Ascending aorta (tissue), 2 donors: ENCODE data around the gene RPS6KA2. TPM values are rescaled to one million over a fixed set of nuclear protein-coding genes. Genes with fewer than 3 reads are reported as not detected.

Experiments
- DNase-seq, 2 donors: peaks; one replicate each; pipeline ENCODE4 v3.0.0-alpha.2; 2019; ENCODE audit warnings: low spot score in 2 of 2
- H3K27ac ChIP-seq, 2 donors: fragments of 200-600 bp; sonication (generic); one replicate each; pipeline ENCODE4 v1.5.1; 2016 to 2017; ENCODE audit warnings: mild to moderate bottlenecking in 1 of 2
- H3K27me3 ChIP-seq: fragments of 200-600 bp; sonication (generic); one replicate; pipeline ENCODE4 v1.5.1; 2017
- H3K36me3 ChIP-seq, 2 donors: fragments of 200-600 bp; sonication (generic); one replicate each; pipeline ENCODE4 v1.5.1; 2016
- H3K4me1 ChIP-seq, 2 donors: fragments of 200-600 bp; sonication (generic); one replicate each; pipeline ENCODE4 v1.5.1; 2016 to 2017; ENCODE audit warnings: mild to moderate bottlenecking in 1 of 2
- H3K4me3 ChIP-seq, 2 donors: fragments of 200-600 bp; sonication (generic); one replicate each; pipeline ENCODE4 v1.5.1; 2016 to 2017; ENCODE audit warnings: mild to moderate bottlenecking in 1 of 2
- H3K9me3 ChIP-seq, 2 donors: fragments of 200-600 bp; sonication (generic); one replicate each; pipeline ENCODE4 v1.5.1; 2016
- intact Hi-C: fragments of 100-400 bp; cut with DNase I; formaldehyde crosslinking; loops from one replicate; pipeline ENCODE4 v1.15.1; 2023
- total RNA-seq: library from RNA; depleted of rRNA; stranded (reverse); fragments of >200 nt; gene quantifications from one replicate; pipeline ENCODE4 v1.1.0, GENCODE V29; 2016
- TF ChIP-seq, protein P1 (sequence below), 3 experiments: fragments of 200-600 bp in 2 of 3; fragments of 450-650 bp in 1 of 3; sonication (generic) in 2 of 3; IDR thresholded peaks; one replicate each; pipeline ENCODE4 v1.5.1; 2016 to 2019; ENCODE audit warnings: antibody characterized with exemption in 3 of 3, mild to moderate bottlenecking in 1 of 3, moderate library complexity in 1 of 3

Gene RPS6KA2
- total RNA-seq, 1 donor from 2014 or later, result 196 TPM

DNA sequence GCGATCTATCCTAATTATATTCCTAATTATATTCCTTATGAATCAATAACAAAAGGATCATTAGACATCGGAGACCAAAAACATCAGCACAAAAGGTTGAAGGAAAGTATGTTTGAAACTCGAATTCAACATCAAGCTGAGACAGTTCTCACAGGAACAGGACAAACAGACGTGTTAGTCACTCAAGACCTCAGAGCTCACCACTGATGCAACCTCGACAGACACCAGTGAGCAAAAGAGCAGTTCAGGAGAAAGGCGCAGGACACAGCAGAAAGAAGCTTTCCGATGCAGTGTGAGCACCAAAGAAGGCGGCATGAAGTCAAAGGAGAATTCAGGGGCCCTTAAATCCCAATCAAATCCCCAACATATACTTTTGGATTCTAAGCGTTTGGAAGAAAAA lies 34.2 kb downstream of the RPS6KA2 start:
- no peak overlapping the region for H3K27ac ChIP-seq
- no peaks in the 10 kb centered on the region for H3K36me3 ChIP-seq
- peaks cover 0 to 3% of the 10 kb centered on the region in 2 donors for H3K4me1 ChIP-seq
- intact Hi-C loops, result no loop called here
- no peaks in the 10 kb centered on the region for H3K9me3 ChIP-seq
- no peaks in the 10 kb centered on the region for H3K27me3 ChIP-seq
- no peak for DNase-seq
- H3K4me3 ChIP-seq, result no peak overlapping the region
- TF ChIP-seq, protein P1, sequence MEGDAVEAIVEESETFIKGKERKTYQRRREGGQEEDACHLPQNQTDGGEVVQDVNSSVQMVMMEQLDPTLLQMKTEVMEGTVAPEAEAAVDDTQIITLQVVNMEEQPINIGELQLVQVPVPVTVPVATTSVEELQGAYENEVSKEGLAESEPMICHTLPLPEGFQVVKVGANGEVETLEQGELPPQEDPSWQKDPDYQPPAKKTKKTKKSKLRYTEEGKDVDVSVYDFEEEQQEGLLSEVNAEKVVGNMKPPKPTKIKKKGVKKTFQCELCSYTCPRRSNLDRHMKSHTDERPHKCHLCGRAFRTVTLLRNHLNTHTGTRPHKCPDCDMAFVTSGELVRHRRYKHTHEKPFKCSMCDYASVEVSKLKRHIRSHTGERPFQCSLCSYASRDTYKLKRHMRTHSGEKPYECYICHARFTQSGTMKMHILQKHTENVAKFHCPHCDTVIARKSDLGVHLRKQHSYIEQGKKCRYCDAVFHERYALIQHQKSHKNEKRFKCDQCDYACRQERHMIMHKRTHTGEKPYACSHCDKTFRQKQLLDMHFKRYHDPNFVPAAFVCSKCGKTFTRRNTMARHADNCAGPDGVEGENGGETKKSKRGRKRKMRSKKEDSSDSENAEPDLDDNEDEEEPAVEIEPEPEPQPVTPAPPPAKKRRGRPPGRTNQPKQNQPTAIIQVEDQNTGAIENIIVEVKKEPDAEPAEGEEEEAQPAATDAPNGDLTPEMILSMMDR (IDR thresholded peaks at IDR 0.05), result no peak

DNA sequence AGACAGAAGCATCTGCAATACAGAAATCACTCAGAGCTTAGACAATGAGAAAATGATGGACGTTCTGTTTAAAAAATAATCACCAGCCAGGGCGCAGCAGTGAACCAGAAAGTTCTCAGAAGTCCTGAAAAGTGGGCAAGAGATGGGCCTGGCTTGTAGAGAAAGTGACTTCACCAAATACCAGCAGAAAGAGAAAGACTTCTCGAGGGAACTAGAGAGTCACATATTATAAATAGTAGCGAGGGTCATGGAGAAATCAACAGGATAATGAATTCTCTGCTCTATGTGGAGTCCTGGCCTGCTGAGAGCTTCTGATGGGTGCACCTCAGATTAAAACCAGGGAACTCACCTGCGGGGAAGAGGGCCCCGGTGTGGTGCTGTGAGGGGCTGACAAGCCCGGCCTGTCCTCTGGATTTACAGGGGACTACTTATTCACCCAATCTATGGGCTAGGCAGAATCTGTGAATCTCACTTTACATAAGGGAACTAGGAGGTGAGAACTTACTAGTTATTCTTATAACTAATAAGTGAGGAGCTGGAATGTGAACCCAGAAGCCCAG lies 35.0 kb downstream of the RPS6KA2 start:
- no peaks in the 10 kb centered on the region for H3K36me3 ChIP-seq
- no peak overlapping the region for H3K4me3 ChIP-seq
- no peak for DNase-seq
- no peaks in the 10 kb centered on the region for H3K27me3 ChIP-seq
- intact Hi-C loops, result no loop called here
- no peak overlapping the region for H3K27ac ChIP-seq
- TF ChIP-seq, protein P1 (IDR thresholded peaks at IDR 0.05), result no peak
- H3K9me3 ChIP-seq, result no peaks in the 10 kb centered on the region
- peaks cover 0 to 3% of the 10 kb centered on the region in 2 donors for H3K4me1 ChIP-seq

DNA sequence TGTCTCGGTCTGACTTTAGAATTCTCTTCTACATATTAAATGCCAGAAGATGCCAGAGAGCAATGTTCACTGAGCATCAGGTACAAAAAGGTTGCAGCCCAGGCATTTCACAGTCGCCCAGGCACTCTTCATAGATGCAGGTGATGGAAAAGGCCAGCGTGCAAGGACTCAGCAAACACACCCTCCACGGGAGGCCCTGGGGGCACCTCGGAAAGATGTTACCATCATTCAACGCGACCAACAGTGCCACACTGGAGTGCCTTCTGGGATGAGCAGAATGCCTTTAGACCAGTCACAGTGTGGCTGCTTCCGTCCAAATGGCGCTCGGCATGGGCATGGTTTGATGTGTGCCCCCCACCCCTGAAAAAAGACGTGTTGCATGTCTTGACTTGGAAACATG lies 36.0 kb downstream of the RPS6KA2 start:
- Histone ChIP-seq H3K36me3 (no peaks in the 10 kb centered on the region), H3K4me1 (peaks cover 0 to 3% of the 10 kb centered on the region in 2 donors), H3K4me3 (no peak overlapping the region), H3K9me3 (no peaks in the 10 kb centered on the region), H3K27ac (no peak overlapping the region), H3K27me3 (no peaks in the 10 kb centered on the region)
- no peak for DNase-seq
- TF ChIP-seq, protein P1 (IDR thresholded peaks at IDR 0.05), result no peak
- intact Hi-C loops, result no loop called here

DNA sequence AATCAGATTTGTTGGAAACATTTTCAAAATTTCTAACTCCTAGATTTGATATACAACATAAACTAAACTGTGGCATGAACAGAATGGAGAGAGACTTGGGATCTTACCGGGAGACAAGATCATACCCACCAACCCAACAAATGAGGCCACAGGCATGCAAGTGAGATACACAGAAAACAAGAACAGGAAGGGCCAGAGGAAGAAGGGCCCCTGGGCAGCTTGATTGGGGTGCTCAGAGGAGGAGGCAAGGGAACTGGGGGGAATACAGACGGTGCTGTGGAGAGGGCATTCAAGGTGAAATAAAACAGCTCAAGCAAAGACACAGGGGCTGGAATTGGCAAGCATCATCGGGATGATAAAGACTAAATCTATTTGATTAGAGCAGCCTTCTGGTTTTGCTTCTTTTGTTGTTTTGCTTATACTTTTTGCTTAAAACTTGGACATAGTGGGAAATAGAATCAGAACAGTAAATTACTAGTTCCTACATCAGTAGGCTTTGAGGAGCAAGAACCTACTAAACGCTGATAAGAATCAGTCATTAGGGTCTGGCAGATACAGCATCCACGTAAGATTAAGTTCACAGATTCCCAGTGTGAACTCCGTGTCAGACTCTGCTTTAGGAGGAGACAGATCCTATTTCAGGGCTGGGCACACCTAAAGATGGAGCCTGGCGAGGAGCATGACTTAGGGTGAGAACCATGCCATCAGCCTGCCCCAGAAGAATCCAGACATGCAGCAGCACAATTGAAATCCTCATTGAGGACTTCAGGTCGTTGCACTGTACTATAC lies 37.1 kb downstream of the RPS6KA2 start:
- DNase-seq, result no peak
- Histone ChIP-seq H3K27me3 (no peaks in the 10 kb centered on the region), H3K4me1 (peaks cover 0 to 3% of the 10 kb centered on the region in 2 donors), H3K36me3 (no peaks in the 10 kb centered on the region), H3K9me3 (no peaks in the 10 kb centered on the region), H3K4me3 (no peak overlapping the region), H3K27ac (no peak overlapping the region)
- intact Hi-C loops, result no loop called here
- TF ChIP-seq, protein P1 (IDR thresholded peaks at IDR 0.05), result no peak

DNA sequence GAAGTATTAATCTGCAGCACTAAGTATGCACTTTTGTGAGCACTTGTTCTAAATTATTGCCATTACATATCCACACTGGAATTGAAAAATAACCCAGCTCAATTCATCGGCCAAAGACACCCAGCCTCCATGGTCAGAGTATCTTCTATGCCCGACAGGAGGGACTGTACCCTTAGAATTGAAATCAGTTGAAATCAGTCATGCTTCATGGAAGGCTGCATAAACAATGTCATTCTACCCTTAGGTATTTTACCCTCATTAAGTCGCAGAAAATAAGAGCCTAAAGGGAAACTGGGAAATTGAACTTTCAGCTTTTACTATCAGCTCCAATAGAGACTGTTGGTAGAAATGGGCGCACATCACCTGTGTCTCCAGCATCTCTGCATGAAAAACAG lies 37.7 kb downstream of the RPS6KA2 start:
- DNase-seq, result no peak
- H3K9me3 ChIP-seq, result no peaks in the 10 kb centered on the region
- H3K36me3 ChIP-seq, result no peaks in the 10 kb centered on the region
- no peak overlapping the region for H3K4me3 ChIP-seq
- H3K27me3 ChIP-seq, result no peaks in the 10 kb centered on the region
- TF ChIP-seq, protein P1 (IDR thresholded peaks at IDR 0.05), result no peak
- intact Hi-C loops, result no loop called here
- no peaks in the 10 kb centered on the region for H3K4me1 ChIP-seq
- no peak overlapping the region for H3K27ac ChIP-seq
